K562 (cell line): ENCODE results near the gene MAP4K1. TPM values are rescaled to one million over a fixed set of nuclear protein-coding genes. Genes with fewer than 3 reads are reported as not detected.

ENCODE experiments used
- ATAC-seq: fragments of 200-7000 bp; cut with Tn5 transposase; 3 replicates; pipeline ENCODE4 v1.9.1; 2020; ENCODE audit warnings: moderate library complexity
- BruUV-seq: library from RNA; stranded (reverse); fragments of 400-500 nt; replicated peaks from 2 replicates; lab custom pipeline; 2021; lab: Mats Ljungman, UMichigan
- CTCF ChIA-PET: fragments of 300-600 bp; formaldehyde crosslinking; extraction: SDS; loops from one replicate; lab custom pipeline; 2021; ENCODE audit warnings: low intra/inter-chr PET ratio; lab: Yijun Ruan, JAX
- POLR2A ChIA-PET: fragments of 300-600, 350-650 bp; sonication (Branson Sonifier 250); formaldehyde crosslinking; extraction: SDS; loops from one replicate; lab custom pipeline; 2021; ENCODE audit warnings: antibody characterized with exemption, inconsistent platforms; lab: Yijun Ruan, JAX
- DNase-seq, 4 experiments: peaks; one replicate each; pipeline versions ENCODE4 v3.0.0 to v3.0.0-alpha.2; 2011 to 2018; ENCODE audit warnings: low spot score in 3 of 4, mixed read lengths in 3 of 4; ENCODE audit errors: extremely low read depth in 1 of 4
- FAIRE-seq: peaks from 2 replicates; lab custom pipeline; 2011; peaks lifted over from hg19 to GRCh38; lab: Jason Lieb, UNC
- H2AFZ ChIP-seq: 2 replicates; pipeline ENCODE4 v1.6.0; 2011; ENCODE audit warnings: low read depth, low read length, control low read depth, inconsistent platforms
- H3K27ac ChIP-seq: fragments of 200-600 bp; 3 replicates; pipeline ENCODE4 v1.8.0; 2011; ENCODE audit warnings: low read depth, mild to moderate bottlenecking, control low read depth, inconsistent platforms, low read length, moderate library complexity, mixed read lengths; ENCODE audit errors: extremely low read depth
- H3K27me3 ChIP-seq, 2 experiments: fragments of 300-600 bp in 1 of 2; 2 replicates in 1 of 2; 3 replicates in 1 of 2; pipeline versions ENCODE4 v1.6.0 to v1.8.0; 2011; ENCODE audit warnings: inconsistent platforms in 2 of 2, low read length in 2 of 2, mild to moderate bottlenecking in 1 of 2, mixed read lengths in 1 of 2, moderate library complexity in 1 of 2; ENCODE audit not compliant: control insufficient read depth in 2 of 2, insufficient read depth in 2 of 2
- H3K36me3 ChIP-seq: fragments of 300-600 bp; 3 replicates; pipeline ENCODE4 v1.8.0; 2011; ENCODE audit warnings: mild to moderate bottlenecking, low read length, inconsistent platforms; ENCODE audit not compliant: control insufficient read depth, insufficient read depth
- H3K4me1 ChIP-seq, 2 experiments: fragments of 200-600 bp in 1 of 2; replicated peaks in 1 of 2; 2 replicates in 1 of 2; 3 replicates in 1 of 2; pipeline versions ENCODE4 v1.5.1 to v1.8.0; 2011; ENCODE audit warnings: inconsistent platforms in 2 of 2, low read length in 2 of 2, mild to moderate bottlenecking in 1 of 2, mixed read lengths in 1 of 2, moderate library complexity in 1 of 2; ENCODE audit not compliant: control insufficient read depth in 2 of 2, insufficient read depth in 2 of 2
- H3K4me2 ChIP-seq: 2 replicates; pipeline ENCODE4 v1.6.1; 2011; ENCODE audit warnings: low read length, control low read depth, inconsistent platforms, mixed read lengths; ENCODE audit not compliant: insufficient read depth
- H3K4me3 ChIP-seq: fragments of 200-600 bp; sonication (generic), shearing (Covaris generic); 2 replicates; pipeline ENCODE4 v1.5.1; 2016; ENCODE audit warnings: control low read depth, inconsistent platforms
- H3K79me2 ChIP-seq: fragments of 200-600 bp; 3 replicates; pipeline ENCODE4 v1.8.0; 2011; ENCODE audit warnings: low read length, inconsistent platforms; ENCODE audit not compliant: control insufficient read depth, insufficient read depth
- H3K9ac ChIP-seq, 2 experiments: 2 replicates each; pipeline versions ENCODE4 v1.6.0 to v1.6.1; 2011; ENCODE audit warnings: low read depth in 2 of 2, low read length in 2 of 2, control low read depth in 1 of 2, inconsistent platforms in 1 of 2, mild to moderate bottlenecking in 1 of 2, mixed read lengths in 1 of 2; ENCODE audit not compliant: insufficient read depth in 1 of 2
- H3K9me1 ChIP-seq: one replicate; pipeline ENCODE4 v1.6.0; 2011; ENCODE audit warnings: inconsistent platforms, mild to moderate bottlenecking, low read length, moderate library complexity; ENCODE audit not compliant: control insufficient read depth, insufficient read depth
- H3K9me3 ChIP-seq: replicated peaks from 2 replicates; pipeline ENCODE4 v1.5.1; 2011; ENCODE audit warnings: low read depth, low read length, inconsistent platforms; ENCODE audit not compliant: control insufficient read depth, insufficient read depth
- H4K20me1 ChIP-seq: replicated peaks from 2 replicates; pipeline ENCODE4 v1.6.1; 2011; ENCODE audit warnings: low read length, inconsistent platforms, mixed read lengths; ENCODE audit not compliant: control insufficient read depth, insufficient read depth
- CREM ChIP-seq: IDR thresholded peaks from 2 replicates; pipeline ENCODE4 v1.6.1; 2014; ENCODE audit warnings: antibody characterized with exemption, low read depth
- HDAC8 ChIP-seq: fragments of 450-650 bp; IDR thresholded peaks from 2 replicates; pipeline ENCODE4 v1.6.1; 2016; ENCODE audit warnings: mild to moderate bottlenecking, missing genetic modification characterization, moderate library complexity, missing compliant biosample characterization
- PHF21A ChIP-seq: fragments of 450-650 bp; IDR thresholded peaks from 2 replicates; pipeline ENCODE4 v1.6.1; 2017; ENCODE audit warnings: low read depth, borderline replicate concordance
- RBM25 ChIP-seq: fragments of 200-400 bp; formaldehyde crosslinking; IDR thresholded peaks from 2 replicates; pipeline ENCODE4 v1.6.1; 2018; ENCODE audit warnings: low read length, low read depth, moderate library complexity; ENCODE audit not compliant: severe bottlenecking
- UBTF ChIP-seq, 2 experiments: IDR thresholded peaks; 2 replicates each; pipeline ENCODE4 v1.6.1; 2012; ENCODE audit warnings: improper control_type of control experiment in 2 of 2, low read depth in 2 of 2, low read length in 2 of 2, borderline replicate concordance in 1 of 2
- WGBS: fragments of 100-300 bp; shearing (Covaris generic); methylation state at CpG from one replicate; pipeline ENCODE4 v1.1.6; 2016; ENCODE audit warnings: low coverage, mixed read lengths; ENCODE audit not compliant: insufficient coverage; ENCODE audit errors: missing lambda C conversion rate; 5-methylcytosine and 5-hydroxymethylcytosine counted together
- in situ Hi-C: fragments of 300-500 bp; cut with MboI; formaldehyde crosslinking; loops from 4 replicates; pipeline ENCODE4 v1.15.0; 2018; ENCODE audit warnings: inconsistent platforms, mixed read lengths
- intact Hi-C: fragments of 100-400 bp; cut with micrococcal nuclease; formaldehyde crosslinking; loops from 2 replicates; pipeline ENCODE4 v1.14.2; 2022
- polyA plus RNA-seq, 8 experiments: library from polyadenylated mRNA; depleted of rRNA in 4 of 8; stranded (reverse) in 5 of 8; unstranded in 3 of 8; fragments of >200 nt; fragmentation: Nextera tagmentation in 2 of 8; fragmentation: Illumina TruSeq in 1 of 8; extraction: Ambion mirVana in 2 of 8; extraction: Trizol in 1 of 8; gene quantifications; 2 replicates each; pipeline versions ENCODE4 v1.2.1 to v1.2.3, GENCODE V29; 2011 to 2014; ENCODE audit warnings: inconsistent platforms in 1 of 8, missing spikeins in 1 of 8
- total RNA-seq, 7 experiments: library from RNA; depleted of rRNA in 6 of 7; stranded (reverse); fragments of >200 nt in 6 of 7; fragmentation: Illumina TruSeq in 2 of 7; extraction: Trizol in 2 of 7; gene quantifications; 2 replicates each; pipeline versions ENCODE4 v1.2.1 to v1.2.3, GENCODE V29; 2011 to 2021; ENCODE audit warnings: low replicate concordance in 1 of 7

MAP4K1 gene
- total and polyA plus RNA-seq, 9 of the 15 experiments (the other 6 are each of a cell fraction or from before 2014, with no cell fraction given), result 0.14 to 3.2 (median 0.73) TPM; not detected in 1

- peak; percentile 14 for TF ChIP-seq RBM25
- TF ChIP-seq CREM, result no peak
- no peak for TF ChIP-seq PHF21A
- no peak for TF ChIP-seq HDAC8 (tag)
- no peak for TF ChIP-seq UBTF (IDR thresholded peaks at IDR 0.05; ENCODE audit: borderline replicate concordance in 1 of 2, low read depth in 2 of 2, low read length in 2 of 2)
- Histone ChIP-seq H3K4me1 (peaks cover 16 to 23% of the 10 kb centered on the region in 2 experiments), H2AFZ (no peak overlapping the region), H3K4me3 (no peak overlapping the region), H3K36me3 (no peaks in the 10 kb centered on the region), H3K9me1 (no peaks in the 10 kb centered on the region), H3K27me3 (no peaks in the 10 kb centered on the region), H3K9me3 (no peaks in the 10 kb centered on the region), H4K20me1 (no peaks in the 10 kb centered on the region), H3K4me2 (no peak overlapping the region), H3K79me2 (peaks cover 8% of the 10 kb centered on the region; the same call in 2 of the 3 replicates), H3K9ac (no peak overlapping the region), H3K27ac (no peak overlapping the region)
- 57% methylated on average over 4 of the region's 4 CpGs for WGBS
- no TSS peak for BruUV-seq
- POLR2A ChIA-PET, result no interaction called here
- CTCF ChIA-PET, result no interaction called here
- intact Hi-C loops, result loop anchor here (10.0 kb wide), 1 partner anchor 193 kb away; no protein-coding TSS in a partner anchor
- FAIRE-seq (no peak), ATAC-seq (no peak), DNase-seq (no peak)
- in situ Hi-C loops, result no loop called here
Measured at GRCh38 chr19:38542040-38542439, 75.7 kb downstream of the MAP4K1 start.
